ENCODE measurements around the gene VSNL1.
"Not testable (repeated sequence)": the region's sequence is repeated elsewhere in the genome, so short reads cannot be mapped to it uniquely, and the experiment has no call there.

VSNL1 gene

DNA sequence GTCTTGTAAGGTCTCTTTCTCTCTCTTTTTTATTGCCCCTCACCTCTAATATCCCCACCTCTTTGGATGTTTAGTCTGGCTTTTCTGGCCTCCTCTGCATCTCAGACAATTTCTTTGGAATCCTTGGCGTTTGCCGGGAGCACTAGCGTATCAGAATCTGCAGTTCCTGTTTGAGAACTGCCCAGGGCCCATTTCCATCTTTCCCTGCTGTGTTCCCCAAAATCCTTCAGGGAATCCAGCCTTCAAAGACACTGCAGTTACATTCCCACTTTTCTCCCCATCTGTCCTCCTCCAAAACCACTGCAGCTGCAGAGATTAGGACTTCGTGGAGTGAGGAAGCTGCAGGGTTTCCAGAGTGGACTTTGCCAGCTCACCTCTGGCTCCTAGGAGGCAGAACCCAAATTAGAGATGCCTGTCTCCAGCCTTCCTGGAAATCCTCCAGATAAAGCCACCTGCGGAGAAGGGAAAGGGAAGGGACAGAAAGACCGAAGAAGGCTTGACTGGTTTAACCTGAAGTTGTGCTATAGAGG, 2.7 kb downstream of the VSNL1 start:
- DNase-seq, result no peak

DNA sequence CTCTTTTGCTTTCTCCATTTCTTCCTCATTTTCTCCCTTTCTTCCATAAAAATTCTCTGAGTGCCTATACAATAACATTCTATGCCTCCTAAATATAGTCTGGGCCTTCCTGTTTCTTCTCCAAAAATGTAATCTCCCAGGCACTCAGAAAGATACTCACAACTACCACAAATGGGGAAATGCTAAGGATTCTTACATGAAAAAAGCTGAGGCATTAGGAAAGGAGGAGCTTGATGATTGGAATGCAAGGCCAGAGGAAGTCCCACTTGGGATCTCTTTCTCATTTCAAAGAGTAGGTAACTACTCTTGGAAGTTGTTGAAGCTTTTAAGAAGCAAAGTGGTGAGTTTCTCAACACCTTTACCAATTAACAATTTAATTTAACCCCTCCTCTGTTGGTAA, 3.4 kb downstream of the VSNL1 start:
- no peak for DNase-seq

DNA sequence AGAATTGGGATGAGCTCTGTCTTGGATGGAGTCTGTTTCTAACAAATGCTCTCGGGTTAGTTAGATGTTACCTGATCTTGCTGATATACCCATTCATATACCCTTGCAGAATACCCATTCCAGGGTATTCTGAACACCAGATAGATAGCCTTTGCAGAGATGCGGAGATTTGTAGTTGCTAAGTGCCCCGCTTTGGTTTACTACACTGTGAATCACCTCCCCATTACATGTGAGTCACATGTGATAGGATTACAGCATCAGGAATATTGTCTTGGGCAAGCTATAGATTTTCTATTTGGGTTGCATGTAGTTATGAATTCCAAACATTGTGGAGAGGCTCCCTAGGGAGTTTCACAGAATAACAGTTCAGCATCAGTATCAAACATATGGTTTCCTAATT, 3.8 kb downstream of the VSNL1 start:
- DNase-seq, result no peak

DNA sequence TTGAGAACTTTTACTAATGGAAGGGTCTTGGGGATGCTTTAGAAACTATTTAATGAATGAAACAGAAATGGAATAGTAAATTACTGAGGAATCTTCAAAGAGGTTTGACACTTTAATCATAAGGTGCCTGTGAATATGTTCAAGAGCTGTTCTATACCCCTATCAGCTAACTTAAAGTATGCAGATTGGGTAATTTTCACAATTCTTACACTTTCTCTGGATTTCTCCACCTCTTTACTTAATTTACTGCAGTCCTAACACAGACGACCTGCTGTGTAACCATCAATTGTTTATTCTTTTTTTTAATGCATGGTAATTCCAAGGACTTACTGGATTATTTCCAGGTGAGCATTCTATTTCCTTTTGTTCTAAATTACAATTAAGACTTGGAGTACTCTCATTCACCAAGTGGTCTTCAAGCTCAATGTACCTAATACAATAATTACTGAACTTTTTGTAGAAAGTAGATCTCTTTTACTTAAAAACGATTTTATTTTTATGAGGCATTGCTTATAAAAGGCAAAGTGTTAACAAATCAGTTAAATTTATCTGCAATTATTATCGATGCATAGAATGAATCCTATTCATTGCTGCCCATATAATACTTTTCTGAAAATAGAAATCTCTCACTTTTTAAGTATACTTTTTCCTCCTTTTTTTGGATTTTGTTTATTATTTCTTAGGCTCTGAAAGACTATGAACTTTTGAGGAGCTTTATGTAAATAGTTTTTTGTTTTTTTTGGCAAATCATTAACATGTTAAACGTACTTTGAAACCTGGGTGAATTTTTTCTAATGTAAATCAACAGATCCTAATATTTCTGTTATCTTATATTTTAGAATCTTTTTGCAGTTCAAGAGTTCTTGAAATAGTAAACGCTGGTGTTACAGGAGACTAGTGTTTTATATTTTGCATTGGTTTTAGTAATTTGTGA, 5.5 kb downstream of the VSNL1 start:
- no peak for DNase-seq

DNA sequence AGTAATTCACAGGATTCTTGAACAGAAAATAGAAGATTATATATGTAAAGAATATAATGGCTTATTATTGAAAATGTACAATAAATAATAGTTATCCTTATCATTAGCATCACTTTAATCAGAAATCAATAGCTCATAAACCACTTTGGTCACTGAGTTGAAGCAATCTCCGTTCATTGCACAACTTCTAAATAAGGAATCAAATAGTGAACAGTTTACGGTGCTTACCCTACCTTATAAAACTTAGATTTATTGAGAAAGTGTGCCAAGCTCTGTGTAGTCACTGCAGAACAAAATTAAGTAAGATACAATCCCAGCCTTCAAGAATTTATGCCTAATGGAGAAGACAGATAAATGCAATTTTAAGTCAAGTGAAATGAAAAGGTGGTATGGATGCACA, 6.7 kb downstream of the VSNL1 start:
- no peak for DNase-seq

DNA sequence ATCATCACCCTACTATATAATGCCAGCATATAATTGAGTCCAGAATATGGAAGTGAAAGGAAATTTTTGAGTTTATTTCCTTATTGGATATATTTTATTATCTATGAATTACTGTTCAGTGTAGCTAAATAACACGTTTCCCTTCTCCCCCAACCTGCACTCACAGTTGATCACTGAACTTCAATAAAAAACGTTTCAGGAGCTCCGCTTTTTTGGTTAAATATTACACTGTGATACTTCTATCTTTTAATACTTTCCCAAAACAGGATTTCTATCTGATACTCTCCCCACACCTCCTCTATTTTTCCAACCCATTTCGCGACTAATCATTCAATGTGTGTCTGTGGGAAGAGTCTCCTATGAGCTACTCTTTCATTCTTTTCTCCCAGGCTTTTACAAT, 7.2 kb downstream of the VSNL1 start:
- no peak for DNase-seq

DNA sequence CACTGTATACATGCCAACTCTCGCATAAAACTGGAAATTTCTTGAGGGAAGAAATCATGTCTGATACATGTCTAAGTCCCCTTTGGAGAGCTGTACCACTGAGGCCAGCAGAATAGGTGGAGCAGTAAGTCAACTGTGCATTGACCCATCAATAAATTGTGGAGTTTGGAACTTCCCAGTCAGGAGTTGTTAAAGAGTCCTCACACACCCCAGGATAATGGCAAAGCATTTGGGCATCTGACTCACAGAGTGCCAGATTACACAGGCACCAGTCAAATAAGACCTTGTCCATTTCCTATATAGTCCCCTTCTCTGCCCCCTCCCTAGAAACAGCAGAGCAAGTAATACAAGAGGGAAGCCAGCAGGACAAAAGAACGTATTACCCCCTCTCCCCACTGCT, 10.4 kb downstream of the VSNL1 start:
- DNase-seq, result no peak

DNA sequence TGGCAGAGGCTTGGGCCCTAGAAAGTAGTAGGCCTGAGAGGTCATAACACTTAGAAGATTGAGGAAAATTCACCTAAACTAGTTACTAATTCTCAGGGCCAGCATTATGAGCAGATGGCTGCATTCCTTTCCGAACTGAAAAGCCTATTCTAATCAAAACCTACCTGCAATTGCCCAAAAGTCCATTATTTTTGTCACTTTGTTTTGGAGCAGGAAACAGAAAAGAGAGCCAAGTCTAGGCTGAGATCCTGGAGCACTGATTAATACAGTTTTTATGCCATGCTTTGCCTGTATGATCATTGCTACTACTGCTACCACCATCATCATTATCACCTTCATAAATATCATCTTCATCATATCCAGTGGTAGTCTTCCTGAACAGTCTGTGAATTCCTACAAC, 14.7 kb downstream of the VSNL1 start:
- DNase-seq, result no peak

DNA sequence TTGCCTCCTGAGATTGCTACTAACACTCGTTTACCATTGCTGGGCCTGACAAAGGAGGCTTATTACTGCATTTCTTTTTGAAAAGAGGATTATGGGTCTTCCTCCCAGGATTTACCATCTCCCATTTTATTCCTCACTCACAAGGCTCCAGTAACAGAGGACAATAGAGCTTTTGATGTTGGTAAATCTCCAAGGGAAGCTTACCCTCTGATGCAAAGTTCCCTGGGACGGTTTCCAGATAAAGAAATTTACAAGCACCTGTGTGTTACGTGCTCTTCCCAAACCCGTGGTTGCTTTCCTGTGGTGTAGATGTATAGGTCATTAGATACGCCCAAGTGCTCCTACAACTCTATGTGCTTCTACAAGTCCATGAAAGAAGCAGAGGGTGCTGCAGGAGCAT, 17.1 kb downstream of the VSNL1 start:
- no peak for DNase-seq

DNA sequence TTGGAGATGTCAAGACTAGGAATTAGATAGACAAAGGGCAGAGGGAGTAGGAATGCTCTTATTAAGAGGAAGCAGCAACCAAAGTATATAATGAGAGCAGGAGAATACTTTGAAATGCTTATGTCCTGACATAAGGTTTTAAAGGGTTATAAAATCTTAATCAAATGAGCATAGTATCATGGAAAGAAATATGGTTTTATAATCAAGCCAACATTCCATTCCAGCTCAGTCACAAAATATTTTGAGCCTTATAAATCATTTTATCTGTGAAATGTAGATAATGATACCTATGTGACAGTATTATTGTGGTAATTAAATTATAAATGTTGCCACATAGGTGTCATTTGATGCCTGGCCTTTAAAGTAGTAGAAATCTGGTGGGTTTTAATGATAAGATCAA, 17.6 kb downstream of the VSNL1 start:
- no peak for DNase-seq

DNA sequence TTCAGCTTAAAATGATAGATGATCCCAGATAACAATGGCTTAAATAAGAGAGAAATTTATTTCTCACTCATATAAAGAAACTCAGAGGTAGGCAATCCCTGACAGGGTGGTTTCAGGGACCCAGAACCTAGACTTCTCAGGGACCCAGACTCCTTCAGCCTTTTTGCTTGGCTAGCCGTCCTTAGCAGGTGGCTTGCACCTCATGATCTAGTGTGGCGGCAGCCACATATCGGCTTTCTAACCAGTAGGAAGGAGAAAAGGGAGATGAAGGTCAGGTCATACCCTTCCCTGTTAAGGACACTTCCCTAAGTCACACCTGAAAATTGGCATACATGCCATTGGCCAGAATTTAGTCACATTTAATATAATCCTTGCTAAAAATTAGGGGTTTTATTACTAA, 18.4 kb downstream of the VSNL1 start:
- DNase-seq, result no peak

DNA sequence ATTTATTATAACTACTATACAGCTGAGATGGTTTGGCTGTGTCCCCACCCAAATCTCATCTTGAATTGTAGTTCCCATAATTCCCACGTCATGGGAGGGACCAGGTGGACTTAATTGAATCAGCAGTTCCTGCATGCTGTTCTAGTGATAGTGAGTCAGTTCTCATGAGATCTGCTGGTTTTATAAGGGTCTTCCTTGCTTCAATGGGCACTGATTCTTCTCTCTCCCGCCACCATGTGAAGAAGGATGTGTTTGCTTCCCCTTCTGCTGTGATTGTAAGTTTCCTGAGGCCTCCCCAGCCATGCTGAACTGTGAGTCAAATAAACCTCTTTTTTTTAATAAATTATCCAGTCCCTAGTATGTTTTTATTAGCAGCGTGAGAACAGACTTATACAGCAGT, 25.2 kb downstream of the VSNL1 start:
- not testable (repeated sequence) for DNase-seq

DNA sequence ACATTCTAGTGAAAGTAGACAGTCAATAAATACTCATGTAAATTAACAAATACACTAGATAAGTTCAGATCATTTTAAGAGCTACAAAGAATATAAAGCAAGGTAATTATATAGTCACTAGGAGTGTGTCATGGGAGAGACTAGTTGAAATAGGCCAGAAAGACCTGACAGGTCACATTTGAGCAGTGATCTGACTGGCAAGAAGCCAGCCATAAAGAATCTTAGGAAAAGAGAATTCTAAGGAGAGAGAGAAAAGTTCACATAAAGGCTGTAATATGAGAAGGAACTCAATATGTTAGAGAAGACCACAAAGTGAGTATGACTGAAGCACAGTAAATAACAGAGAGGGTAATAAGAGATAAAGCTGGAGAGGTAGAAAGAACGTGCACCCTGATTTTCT, 31.2 kb downstream of the VSNL1 start:
- no peak for DNase-seq

DNA sequence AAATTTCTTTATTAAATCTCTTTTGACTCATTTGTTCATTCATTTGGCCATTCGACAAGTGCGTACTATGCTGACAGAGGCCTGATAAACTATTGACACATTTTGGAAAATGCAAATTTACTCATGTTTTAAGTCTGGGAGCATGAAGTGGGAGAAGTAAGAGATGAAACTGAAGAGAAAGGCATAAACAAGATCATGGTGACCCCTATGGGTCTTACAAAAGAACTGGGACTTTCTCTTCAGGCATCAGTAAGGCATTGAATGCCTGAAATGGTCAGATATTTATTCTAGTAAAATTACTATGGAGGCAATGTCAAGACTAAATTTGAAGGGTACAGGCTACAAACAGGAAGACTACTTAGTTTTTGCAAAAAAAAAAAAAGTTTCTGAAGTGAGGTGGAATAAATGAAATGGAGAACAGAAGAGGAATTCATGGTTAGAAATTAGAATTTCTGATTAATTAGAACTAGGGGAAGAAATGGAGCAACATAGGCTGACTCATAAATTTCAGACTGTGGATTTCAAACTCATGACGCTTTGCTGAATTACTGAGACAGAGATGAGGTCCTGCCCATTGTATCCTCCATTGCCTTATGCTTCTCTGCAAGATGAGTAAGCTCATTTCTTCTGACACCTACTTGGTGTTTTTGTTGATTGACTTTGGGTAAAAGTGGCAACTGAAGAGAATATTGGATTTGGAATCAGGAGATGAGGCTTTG, 32.7 kb downstream of the VSNL1 start:
- DNase-seq, result no peak

DNA sequence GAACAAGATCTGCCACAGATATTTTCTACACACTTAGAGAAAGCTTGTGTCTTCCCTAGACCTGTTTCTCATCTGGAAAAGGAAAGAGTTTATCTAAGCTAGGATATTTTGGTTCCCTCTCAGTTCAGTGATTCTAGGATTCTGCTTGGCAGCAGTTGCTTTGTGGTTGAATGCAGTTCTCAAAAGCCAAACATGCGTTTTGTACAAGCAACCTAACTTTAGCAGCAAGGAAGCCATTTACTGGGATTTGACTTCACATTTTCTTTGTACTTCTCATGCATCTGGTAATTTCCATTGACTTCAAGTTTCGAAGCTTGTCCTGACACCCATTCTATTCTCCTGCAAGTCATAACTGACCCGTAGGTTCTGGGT, 33.3 kb downstream of the VSNL1 start:
- DNase-seq, result no peak

DNA sequence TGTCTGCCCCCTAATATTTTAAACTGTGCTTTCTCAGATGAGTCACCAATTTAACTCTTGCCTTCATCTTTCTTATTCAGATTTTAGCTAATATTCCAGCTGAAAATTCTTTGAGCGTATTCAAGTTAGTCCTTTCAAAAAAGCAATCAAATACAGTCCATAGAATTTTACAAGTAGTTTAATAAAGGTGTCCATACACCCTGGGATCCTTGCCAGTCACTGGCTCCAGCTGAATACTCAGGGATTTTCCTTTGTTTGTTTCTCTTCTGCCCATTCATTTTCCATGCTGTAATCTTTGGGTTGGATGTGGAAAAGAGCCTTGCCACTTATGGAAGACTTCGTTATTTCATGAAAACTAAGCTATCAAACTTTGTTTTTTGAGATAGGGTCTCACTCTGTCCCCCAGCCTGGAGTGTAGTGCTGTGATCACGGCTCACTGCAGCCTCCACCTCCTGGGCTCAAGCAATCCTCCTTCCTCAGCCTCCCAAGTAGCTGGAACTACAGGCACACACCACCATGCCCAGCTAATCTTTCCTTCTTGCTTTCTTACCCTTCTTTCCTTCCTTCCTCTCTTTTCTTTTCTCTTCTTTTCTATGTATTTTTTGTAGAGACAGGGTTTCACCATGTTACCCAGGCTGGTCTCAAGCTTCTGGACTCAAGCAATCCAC, 34.0 kb downstream of the VSNL1 start:
- no peak for DNase-seq

DNA sequence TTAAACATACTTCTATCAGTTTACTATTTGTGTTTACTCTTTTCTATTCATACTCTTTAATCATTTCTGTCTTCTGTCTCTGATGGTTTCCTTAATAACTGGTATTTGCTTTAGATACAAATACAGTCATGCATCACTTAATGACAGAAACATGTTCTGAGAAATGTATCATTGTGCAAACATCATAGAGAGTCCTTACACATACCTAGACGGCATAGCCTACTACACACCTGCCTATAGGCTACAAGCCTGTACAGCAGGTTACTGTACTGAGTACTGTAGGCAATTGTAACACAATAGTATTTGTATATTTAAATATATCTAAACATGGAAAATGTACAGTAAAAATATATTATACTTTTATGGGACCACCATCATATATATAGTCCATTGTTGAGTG, 36.3 kb downstream of the VSNL1 start:
- no peak for DNase-seq

DNA sequence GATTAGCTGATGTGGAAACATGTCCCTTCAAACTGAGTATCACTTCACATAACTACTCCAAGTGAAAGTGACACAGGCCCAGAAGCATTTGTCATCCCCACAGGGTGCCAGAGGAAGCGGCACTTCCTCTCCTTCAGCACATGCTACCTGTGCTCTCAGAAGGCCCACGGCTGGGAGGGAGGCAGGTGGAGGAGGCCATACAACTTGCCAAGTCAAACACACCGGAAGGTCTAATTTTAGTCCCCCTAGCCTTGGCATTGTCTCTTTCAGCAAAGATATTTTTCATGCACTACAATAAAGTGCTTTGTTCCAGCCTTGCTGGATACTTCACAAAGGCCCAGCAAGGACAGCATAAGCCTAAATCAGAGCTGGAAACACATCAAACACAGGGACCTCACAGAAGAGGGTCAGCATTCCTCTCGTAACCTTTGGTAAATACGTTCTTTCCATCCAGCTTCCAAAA, 38.0 kb downstream of the VSNL1 start:
- no peak for DNase-seq

DNA sequence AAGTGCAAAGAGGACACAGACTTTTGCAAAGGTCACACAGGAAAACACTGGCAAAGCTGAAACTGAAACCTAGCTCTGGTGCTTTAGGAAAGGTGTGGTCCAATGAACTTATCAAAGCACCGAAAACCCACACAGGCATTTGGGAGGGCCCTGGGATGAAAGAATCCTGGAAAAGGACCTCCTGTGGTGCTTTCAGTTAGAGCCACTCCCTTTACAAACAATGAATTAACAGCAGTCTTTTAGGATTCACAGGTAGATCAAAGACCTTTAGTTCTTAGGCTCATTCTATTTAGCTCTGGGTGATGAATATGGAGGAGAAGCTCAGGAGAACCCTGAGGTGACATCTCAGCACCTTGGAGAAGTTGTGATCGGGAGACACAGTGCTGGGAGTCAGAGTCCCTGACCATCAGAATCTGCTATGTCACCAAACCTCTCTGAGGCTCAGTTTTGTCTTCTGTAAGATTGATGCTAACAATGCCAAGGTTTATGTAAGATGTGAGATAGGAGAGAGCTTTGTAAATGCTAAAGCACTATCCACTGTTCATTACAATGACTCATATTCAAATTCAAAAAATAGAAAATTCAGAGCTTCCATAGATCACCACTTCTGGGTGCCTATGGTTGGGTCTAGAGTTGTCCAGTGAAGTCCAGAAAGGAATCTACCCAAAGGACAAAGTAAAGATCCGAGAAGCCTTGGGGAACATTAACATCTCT, 39.3 kb downstream of the VSNL1 start:
- no peak for DNase-seq

DNA sequence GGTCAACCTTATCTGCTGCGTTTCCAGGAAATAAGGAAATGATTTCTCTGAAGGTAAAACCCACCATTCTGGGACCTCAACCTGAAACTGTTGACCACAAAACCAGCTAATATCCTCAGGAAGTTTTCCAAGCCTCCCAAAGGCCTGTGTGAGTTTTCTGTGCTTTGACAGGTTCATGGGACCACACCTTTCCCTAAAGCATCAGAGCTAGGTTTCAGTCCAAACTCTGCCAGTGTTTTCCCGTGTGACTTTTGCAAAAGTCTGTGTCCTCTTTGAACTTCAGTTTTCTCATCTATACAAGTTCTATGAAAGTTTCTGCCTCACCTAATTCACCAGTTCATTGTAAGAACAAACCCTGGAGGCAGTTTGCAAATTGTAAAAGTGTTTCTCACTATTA, 39.8 kb downstream of the VSNL1 start:
- no peak for DNase-seq

DNA sequence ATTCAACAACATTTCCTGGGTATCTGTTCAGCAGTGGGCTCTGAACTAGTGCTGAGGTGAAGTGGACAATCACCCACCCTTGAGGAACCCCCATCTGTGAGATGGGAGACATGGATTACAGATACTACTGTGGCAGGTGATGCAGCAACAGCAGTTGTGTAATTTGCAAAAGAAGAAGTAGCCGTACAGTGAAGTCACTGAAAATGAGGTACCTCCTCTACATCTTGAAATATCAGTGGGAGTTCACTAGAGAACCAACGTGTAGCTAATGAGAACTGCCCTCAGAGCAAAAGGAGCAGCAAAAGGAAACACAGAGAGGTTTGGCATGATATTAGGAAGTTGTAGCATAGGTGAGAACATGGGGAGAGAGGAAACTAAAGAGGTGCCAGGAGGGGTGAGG, 41.3 kb downstream of the VSNL1 start:
- no peak for DNase-seq

DNA sequence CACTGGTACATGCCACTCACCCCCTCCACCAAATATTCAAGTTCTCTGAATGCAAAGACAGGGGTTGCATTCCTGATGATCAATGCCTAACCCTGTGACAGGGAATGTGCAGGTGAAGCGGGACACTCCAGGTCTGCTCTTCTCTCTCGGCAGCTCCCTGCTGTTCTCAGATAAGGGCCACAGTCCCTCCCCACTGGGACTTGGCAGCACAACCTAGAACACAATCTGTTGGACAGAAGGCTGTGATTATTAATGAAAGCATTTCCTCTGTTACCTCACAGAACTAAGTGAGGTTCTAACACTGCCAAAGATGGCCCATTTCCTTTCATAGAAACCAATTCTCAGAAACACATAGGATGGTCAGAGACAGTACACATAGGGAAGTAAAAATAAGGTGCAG, 42.7 kb downstream of the VSNL1 start:
- DNase-seq, result no peak

DNA sequence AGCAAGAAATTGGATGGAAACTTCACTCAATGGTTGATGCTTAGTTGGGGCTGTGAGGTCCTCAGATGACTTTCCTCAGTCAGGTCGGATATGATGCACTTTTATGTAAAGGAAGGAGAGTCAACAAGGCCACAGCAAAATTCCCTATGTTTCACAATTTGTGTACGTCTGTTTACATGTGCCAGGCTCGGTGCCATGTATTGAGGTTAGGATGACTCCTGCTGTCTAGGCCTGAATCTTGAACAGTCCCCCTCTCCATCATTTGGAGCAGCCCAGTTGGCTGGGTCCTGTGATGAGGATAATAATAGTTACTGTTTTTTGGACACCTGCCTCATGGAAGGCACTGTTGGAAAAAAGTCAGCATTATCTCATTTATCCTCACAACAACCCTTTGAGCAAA, 43.1 kb downstream of the VSNL1 start:
- no peak for DNase-seq
